Muscle layer of duodenum (tissue), 2 donors: ENCODE data around the gene INPP1.

Experiments used
- H3K27ac ChIP-seq: one replicate; pipeline ENCODE4 v1.7.0; 2013; ENCODE audit warnings: mild to moderate bottlenecking, low read length
- H3K27me3 ChIP-seq: one replicate; pipeline ENCODE4 v1.7.0; 2013; ENCODE audit warnings: low read depth, mild to moderate bottlenecking, control low read depth, low read length
- H3K36me3 ChIP-seq, 2 donors: one replicate each; pipeline ENCODE4 v1.7.0; 2013; ENCODE audit warnings: low read length in 2 of 2, control low read depth in 1 of 2, mild to moderate bottlenecking in 1 of 2; ENCODE audit not compliant: insufficient read depth in 2 of 2, control insufficient read depth in 1 of 2
- H3K4me1 ChIP-seq, 2 donors: one replicate each; pipeline ENCODE4 v1.7.0; 2013; ENCODE audit warnings: low read length in 2 of 2, mild to moderate bottlenecking in 2 of 2, control low read depth in 1 of 2, moderate library complexity in 1 of 2; ENCODE audit not compliant: insufficient read depth in 2 of 2, control insufficient read depth in 1 of 2
- H3K4me3 ChIP-seq, 2 donors: one replicate each; pipeline ENCODE4 v1.7.0; 2013; ENCODE audit warnings: low read length in 2 of 2, low read depth in 1 of 2, mild to moderate bottlenecking in 1 of 2
- H3K9me3 ChIP-seq, 2 donors: one replicate each; pipeline ENCODE4 v1.7.0; 2013; ENCODE audit warnings: low read length in 2 of 2, control low read depth in 1 of 2, mild to moderate bottlenecking in 1 of 2; ENCODE audit not compliant: control insufficient read depth in 1 of 2
- donor health status: healthy.

Gene INPP1

DNA sequence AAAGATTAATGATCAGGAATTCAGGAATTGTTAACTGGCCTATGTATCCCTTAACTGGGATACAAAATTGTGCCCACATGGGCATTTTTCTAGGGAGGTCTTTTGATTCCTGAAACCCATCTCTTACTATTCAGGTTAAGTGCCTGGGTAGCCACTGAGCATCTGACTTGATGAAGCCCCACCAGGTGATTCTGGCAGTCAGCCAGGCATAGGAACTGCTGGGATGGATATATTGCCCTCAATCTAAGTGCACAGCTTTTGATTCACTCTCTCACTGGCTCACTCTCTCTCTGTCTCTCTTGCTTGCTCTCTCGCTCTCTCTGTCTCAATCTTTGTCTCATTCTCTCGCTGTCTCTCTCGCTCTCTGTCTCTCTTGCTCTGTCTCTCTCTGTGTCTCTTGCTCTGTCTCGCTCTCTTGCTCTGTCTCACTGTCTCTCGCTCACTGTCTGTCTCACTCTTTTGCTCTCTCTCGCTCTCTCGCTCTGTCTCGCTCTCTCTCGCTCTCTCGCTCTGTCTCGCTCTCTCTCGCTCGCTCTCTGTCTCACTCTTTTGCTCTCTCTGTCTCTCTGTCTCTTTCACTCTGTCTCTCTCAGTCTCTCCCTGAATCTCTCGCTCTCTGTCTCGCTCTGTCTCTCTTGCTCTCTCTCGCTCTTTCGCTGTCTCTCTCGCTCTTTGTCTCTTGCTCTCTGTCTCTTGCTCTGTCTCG lies 22.3 kb downstream of the INPP1 start:
- Histone ChIP-seq H3K9me3 (no peaks in the 10 kb centered on the region), H3K4me3 (no peak overlapping the region), H3K27ac (no peak overlapping the region), H3K27me3 (no peaks in the 10 kb centered on the region), H3K36me3 (peaks cover 30 to 38% of the 10 kb centered on the region in 2 donors), H3K4me1 (peaks cover 0 to 7% of the 10 kb centered on the region in 2 donors)

DNA sequence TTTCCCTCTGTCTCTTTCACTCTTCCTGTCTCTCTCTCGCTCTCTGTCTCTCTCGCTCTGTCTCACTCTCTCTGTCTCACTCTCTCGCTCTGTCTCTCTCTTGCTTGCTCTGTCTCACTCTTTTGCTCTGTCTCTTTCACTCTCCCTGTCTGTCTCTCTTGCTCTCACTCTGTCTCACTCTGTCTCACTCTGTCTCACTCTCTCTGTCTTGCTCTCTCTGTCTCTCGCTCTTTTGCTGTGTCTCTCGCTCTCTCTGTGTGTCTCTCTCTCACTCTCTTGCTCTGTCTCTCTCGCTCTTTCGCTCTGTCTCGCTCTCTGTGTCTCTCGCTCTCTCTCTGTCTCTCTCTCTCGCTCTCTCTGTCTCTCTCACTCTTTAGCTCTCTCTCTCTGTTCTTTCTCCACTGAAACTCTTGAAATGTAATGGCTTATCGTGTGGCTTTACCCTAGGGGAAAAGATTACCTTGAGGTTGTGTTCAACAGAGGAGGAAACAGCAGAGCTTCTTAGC lies 22.9 kb downstream of the INPP1 start:
- H3K9me3 ChIP-seq, result no peaks in the 10 kb centered on the region
- no peak overlapping the region for H3K4me3 ChIP-seq
- peaks cover 30 to 44% of the 10 kb centered on the region in 2 donors for H3K36me3 ChIP-seq
- peaks cover 0 to 3% of the 10 kb centered on the region in 2 donors for H3K4me1 ChIP-seq
- no peaks in the 10 kb centered on the region for H3K27me3 ChIP-seq
- H3K27ac ChIP-seq, result no peak overlapping the region

DNA sequence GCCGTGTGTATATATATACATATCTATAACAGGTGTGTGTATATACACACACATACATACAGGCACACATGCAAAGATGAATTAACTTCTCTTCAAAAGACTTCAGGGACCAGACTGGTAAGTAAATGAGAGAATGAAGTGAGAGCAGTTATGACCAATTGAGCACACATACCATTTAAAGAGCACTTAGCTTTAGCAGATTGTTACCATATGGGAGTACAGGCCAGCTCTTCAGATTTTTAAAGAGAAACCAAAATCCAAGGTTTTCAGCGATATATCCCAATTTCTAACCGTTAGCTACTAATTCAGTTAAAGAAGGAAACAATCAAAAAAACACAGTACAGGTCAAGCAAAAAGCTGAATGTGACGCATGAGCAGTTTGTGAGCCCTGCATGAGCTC lies 23.7 kb downstream of the INPP1 start:
- no peak overlapping the region for H3K27ac ChIP-seq
- H3K27me3 ChIP-seq, result no peaks in the 10 kb centered on the region
- H3K4me1 ChIP-seq, result no peaks in the 10 kb centered on the region
- H3K4me3 ChIP-seq, result no peak overlapping the region
- H3K36me3 ChIP-seq, result peaks cover 30 to 45% of the 10 kb centered on the region in 2 donors
- H3K9me3 ChIP-seq, result no peaks in the 10 kb centered on the region

DNA sequence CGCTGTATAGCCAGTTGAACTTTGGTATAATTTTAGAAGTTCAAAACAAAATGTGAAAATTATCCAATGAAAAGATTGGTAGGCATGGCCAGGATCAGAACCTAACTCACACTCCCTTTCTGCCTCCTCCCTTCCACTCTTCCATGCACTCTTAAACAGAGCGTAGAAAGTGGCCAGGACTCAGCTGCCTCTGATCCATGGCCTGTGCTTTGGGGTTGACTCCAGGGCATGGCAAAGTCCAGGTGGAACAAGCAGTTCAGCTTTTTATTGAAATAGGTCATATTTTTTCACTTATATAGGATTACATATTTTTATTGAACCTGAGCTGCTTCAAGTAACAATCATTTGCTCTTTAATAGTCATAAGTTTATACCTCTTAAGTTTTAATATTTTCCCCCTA lies 26.2 kb downstream of the INPP1 start:
- Histone ChIP-seq H3K27me3 (no peaks in the 10 kb centered on the region), H3K36me3 (peaks cover 23 to 45% of the 10 kb centered on the region in 2 donors), H3K4me3 (no peak overlapping the region), H3K4me1 (no peaks in the 10 kb centered on the region), H3K9me3 (no peaks in the 10 kb centered on the region), H3K27ac (no peak overlapping the region)

DNA sequence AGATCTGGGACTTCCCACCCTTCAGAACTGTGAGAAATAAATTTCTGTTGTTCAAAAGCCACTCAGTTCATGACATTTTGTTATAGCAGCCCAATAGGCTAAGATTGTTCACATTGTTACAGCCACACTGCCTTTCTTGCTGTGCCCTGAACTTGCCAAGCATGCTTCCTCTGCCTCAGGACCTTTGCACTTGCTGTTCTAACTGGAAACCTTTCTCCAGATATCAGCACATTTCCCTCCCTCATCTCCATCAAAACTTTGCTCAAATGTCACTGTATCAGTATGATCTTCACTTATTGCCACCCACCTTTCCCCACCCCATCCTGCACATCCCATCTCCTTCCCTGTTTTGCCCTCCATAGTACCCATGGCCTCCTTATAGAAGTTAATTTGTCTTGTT lies 32.7 kb downstream of the INPP1 start:
- H3K27me3 ChIP-seq, result no peaks in the 10 kb centered on the region
- H3K36me3 ChIP-seq, result peaks cover 0 to 2% of the 10 kb centered on the region in 2 donors
- H3K27ac ChIP-seq, result no peak overlapping the region
- H3K9me3 ChIP-seq, result no peaks in the 10 kb centered on the region
- no peak overlapping the region for H3K4me3 ChIP-seq
- no peaks in the 10 kb centered on the region for H3K4me1 ChIP-seq

DNA sequence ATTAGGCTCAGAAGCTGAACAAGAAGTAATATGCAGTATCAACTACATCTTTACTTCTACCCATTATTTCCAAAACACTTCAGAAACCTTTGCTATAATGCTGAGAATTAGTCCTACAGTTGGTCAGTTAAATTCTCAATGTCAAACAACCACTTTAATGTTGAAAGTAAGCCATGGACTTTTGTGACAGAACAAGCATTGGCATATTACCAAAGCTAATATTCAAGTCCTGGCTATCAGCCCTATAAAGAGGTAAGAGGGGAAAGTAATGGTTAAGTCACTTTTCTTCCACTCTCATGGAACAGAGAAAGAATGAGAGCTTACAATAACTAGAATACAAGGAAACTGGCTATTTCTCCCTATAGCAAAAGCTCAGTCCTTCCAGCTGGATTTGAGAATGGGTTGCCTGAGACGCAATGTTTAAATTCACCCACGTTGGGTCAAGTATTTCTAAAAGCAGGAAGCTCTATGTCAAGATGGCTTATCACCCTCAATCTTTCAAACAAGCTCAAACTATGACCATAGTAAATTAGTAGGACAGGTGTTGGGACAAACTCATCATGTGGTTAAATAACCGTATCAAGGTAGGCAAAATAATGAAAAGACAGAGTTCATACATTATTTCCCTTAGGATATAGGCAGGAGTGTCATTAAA lies 33.3 kb downstream of the INPP1 start:
- H3K36me3 ChIP-seq, result no peaks in the 10 kb centered on the region
- H3K27me3 ChIP-seq, result no peaks in the 10 kb centered on the region
- no peak overlapping the region for H3K27ac ChIP-seq
- H3K4me1 ChIP-seq, result no peaks in the 10 kb centered on the region
- H3K4me3 ChIP-seq, result no peak overlapping the region
- no peaks in the 10 kb centered on the region for H3K9me3 ChIP-seq

DNA sequence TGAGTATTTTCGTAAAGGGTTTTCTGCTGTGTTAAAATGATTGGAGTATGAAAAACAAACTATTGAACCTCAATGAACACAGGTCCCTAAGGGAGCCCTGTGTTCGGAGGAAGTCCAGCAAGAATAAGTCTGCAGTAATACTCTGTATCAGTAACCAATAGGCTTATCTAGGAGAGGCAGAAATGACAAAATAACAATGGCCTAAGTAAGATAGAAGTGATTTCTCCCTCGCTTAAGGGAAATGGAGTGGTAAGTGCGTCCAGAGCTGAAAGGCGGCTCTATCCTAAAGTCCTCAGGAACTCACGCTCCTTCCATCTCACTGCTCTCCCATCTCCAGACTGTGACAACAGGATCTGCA lies 35.5 kb downstream of the INPP1 start:
- H3K4me1 ChIP-seq, result no peaks in the 10 kb centered on the region
- H3K36me3 ChIP-seq, result no peaks in the 10 kb centered on the region
- no peak overlapping the region for H3K4me3 ChIP-seq
- H3K27ac ChIP-seq, result no peak overlapping the region
- H3K27me3 ChIP-seq, result no peaks in the 10 kb centered on the region
- no peaks in the 10 kb centered on the region for H3K9me3 ChIP-seq

DNA sequence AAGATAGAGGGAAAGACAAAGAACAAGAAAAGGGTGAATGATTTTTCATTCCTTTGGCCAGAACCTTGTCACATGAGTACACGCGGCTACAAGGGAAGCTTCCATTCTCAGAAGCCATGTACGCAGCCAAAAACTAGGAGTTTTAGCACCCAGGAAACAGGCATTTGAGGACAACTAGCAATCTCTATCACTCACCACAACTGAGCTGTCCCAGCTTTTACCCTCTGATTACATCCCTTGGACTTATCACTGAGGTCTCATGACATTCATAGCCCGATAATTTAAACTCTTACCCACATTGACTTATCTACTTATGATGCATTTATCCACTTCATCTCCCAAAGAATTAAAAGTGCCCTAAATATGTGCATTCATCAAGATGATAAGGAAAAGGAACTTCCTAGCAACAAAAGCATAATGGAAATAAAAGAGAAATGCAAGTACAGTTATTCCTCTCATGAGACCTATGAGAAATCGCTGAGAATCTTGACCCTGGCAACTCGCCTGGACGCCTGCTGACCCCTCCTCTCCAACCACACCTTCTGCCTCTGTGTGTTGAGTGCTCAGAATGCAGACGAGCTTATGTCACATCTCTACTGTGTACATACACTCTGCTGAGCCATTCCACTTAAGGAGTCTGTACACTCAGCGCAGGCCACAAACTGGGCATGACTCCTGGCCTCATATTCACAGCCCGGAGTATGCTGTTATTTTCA lies 36.0 kb downstream of the INPP1 start:
- Histone ChIP-seq H3K36me3 (no peaks in the 10 kb centered on the region), H3K9me3 (no peaks in the 10 kb centered on the region), H3K27ac (no peak overlapping the region), H3K4me3 (no peak overlapping the region), H3K27me3 (no peaks in the 10 kb centered on the region), H3K4me1 (no peaks in the 10 kb centered on the region)

DNA sequence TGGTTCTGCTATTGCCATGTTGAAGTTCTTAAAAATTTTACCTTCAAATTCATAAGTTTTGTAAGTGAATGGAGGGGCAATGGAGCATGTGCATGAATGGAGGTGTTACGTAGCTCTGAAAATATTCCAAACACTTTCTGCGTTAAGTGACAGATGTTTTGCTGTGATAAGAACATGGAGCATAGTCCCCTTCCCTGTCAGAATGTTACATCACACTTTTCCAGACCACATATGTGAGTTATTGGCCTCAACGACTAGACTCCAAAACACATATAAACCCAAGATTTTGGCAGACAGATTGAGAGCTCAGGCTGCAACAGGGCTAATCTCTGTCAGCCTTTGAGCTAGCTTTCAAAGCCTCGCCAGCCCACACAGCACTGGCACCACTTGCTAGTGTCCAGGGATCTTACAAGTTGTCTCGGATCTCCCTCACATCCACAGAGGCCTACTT lies 37.6 kb downstream of the INPP1 start:
- no peak overlapping the region for H3K4me3 ChIP-seq

DNA sequence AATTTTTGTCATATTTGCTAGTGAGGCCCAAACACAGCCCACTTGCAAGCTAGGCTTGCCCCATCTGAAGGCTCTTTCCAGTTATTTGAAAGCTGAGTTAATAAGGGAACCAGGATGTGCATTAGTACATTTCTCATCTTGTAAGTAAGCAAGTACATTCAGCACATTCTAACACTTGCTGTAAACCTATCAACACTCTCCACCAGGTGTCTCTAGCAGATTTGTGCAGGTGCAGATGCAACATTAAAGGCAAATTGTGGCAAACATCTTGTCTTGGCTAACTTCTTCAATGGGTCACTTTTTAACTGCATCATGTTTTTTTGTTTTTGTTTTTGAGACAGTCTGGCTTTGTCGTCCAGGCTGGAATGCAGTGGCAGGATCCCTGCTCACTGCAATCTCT lies 39.5 kb downstream of the INPP1 start:
- Histone ChIP-seq H3K9me3 (no peaks in the 10 kb centered on the region), H3K27ac (no peak overlapping the region), H3K36me3 (no peaks in the 10 kb centered on the region), H3K27me3 (no peaks in the 10 kb centered on the region), H3K4me3 (no peak overlapping the region), H3K4me1 (no peaks in the 10 kb centered on the region)

More for the DNA sequence above, 37.6 kb downstream of the INPP1 start:
- Histone ChIP-seq H3K4me1 (no peaks in the 10 kb centered on the region), H3K36me3 (no peaks in the 10 kb centered on the region), H3K27ac (no peak overlapping the region), H3K9me3 (no peaks in the 10 kb centered on the region), H3K27me3 (no peaks in the 10 kb centered on the region)

DNA sequence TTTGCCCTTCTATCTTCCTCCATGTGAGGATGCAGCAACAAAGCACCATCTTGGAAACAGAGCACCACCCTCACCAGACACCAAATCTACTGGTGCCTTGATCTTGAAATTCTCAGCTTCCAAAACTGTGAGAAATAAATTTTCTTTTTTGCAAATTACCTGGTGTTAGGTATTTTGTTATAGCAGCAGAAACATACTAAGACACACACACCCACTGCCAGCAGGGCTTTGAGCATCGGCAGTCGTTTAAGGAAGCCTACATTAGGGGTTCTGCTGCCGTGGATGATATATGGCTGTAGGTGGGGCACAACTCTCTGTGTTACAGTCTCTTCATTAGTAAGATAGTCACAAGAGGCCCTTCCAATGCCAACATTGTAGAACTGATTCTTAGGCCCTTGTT lies 44.0 kb downstream of the INPP1 start:
- Histone ChIP-seq H3K27ac (no peak overlapping the region), H3K4me3 (no peak overlapping the region), H3K36me3 (no peaks in the 10 kb centered on the region), H3K27me3 (no peaks in the 10 kb centered on the region), H3K9me3 (no peaks in the 10 kb centered on the region), H3K4me1 (no peaks in the 10 kb centered on the region)
